ENCODE results near the gene RHEB.

- TF ChIP-seq, protein P1, sequence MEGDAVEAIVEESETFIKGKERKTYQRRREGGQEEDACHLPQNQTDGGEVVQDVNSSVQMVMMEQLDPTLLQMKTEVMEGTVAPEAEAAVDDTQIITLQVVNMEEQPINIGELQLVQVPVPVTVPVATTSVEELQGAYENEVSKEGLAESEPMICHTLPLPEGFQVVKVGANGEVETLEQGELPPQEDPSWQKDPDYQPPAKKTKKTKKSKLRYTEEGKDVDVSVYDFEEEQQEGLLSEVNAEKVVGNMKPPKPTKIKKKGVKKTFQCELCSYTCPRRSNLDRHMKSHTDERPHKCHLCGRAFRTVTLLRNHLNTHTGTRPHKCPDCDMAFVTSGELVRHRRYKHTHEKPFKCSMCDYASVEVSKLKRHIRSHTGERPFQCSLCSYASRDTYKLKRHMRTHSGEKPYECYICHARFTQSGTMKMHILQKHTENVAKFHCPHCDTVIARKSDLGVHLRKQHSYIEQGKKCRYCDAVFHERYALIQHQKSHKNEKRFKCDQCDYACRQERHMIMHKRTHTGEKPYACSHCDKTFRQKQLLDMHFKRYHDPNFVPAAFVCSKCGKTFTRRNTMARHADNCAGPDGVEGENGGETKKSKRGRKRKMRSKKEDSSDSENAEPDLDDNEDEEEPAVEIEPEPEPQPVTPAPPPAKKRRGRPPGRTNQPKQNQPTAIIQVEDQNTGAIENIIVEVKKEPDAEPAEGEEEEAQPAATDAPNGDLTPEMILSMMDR (IDR thresholded peaks at IDR 0.05), result no peak
- TF ChIP-seq POLR2A (IDR thresholded peaks at IDR 0.05), result no peak
Measured at GRCh38 chr7:151511946-151512345, 7.7 kb downstream of the RHEB start.

Data from esophagus squamous epithelium (tissue), 4 donors.